GM13976 (cell line): ENCODE results near the gene VWA8.

Experiments used
- DNase-seq: peaks from one replicate; pipeline ENCODE4 v3.0.0; 2012; ENCODE audit warnings: low spot score
- in situ Hi-C: fragments of 300-500 bp; cut with MboI; formaldehyde crosslinking; loops from one replicate; pipeline ENCODE4 v1.12.0; 2022; ENCODE audit warnings: low sequenced_read_pairs, mixed read lengths, inconsistent platforms; ENCODE audit not compliant: unreplicated experiment
- TF ChIP-seq, protein P1 (sequence below): IDR thresholded peaks from 2 replicates; pipeline ENCODE4 v1.5.1; 2012; ENCODE audit warnings: borderline replicate concordance, mild to moderate bottlenecking; ENCODE audit not compliant: insufficient read depth; ENCODE audit errors: extremely low read depth, missing control alignments, control extremely low read depth

VWA8 gene

GRCh38 chr13:41833831-41834230, 127.1 kb downstream of the VWA8 start:
- in situ Hi-C loops, result no loop called here
- no peak for DNase-seq
- TF ChIP-seq, protein P1, sequence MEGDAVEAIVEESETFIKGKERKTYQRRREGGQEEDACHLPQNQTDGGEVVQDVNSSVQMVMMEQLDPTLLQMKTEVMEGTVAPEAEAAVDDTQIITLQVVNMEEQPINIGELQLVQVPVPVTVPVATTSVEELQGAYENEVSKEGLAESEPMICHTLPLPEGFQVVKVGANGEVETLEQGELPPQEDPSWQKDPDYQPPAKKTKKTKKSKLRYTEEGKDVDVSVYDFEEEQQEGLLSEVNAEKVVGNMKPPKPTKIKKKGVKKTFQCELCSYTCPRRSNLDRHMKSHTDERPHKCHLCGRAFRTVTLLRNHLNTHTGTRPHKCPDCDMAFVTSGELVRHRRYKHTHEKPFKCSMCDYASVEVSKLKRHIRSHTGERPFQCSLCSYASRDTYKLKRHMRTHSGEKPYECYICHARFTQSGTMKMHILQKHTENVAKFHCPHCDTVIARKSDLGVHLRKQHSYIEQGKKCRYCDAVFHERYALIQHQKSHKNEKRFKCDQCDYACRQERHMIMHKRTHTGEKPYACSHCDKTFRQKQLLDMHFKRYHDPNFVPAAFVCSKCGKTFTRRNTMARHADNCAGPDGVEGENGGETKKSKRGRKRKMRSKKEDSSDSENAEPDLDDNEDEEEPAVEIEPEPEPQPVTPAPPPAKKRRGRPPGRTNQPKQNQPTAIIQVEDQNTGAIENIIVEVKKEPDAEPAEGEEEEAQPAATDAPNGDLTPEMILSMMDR, result no peak

DNA sequence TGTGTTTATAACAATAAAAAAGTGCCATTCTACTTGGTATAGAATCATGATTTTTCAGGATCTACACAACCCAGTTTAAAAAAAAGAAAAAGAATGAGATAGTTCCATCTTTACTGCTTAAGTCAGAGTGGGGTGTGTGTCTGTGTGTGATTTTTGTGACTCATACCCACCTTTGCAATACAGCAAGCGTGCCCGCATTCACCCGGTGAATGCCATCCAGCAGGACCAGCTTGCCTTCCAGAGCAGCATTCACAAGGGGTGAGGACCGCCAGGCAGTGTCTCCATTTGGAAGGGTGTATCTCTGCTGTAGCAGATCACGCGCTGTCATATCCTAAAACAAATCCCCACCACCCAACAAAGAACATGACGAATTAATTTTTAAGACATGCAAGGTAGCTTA, 127.7 kb downstream of the VWA8 start:
- TF ChIP-seq, protein P1, result no peak
- DNase-seq, result no peak
- in situ Hi-C loops, result no loop called here

GRCh38 chr13:41827507-41828213, 133.2 kb downstream of the VWA8 start:
- DNase-seq, result no peak
- in situ Hi-C loops, result no loop called here
- TF ChIP-seq, protein P1, result no peak

- TF ChIP-seq, protein P1, result no peak
- no peak for DNase-seq
- in situ Hi-C loops, result no loop called here
These were observed 135.2 kb downstream of the VWA8 start for GRCh38 chr13:41825691-41826090.

DNA sequence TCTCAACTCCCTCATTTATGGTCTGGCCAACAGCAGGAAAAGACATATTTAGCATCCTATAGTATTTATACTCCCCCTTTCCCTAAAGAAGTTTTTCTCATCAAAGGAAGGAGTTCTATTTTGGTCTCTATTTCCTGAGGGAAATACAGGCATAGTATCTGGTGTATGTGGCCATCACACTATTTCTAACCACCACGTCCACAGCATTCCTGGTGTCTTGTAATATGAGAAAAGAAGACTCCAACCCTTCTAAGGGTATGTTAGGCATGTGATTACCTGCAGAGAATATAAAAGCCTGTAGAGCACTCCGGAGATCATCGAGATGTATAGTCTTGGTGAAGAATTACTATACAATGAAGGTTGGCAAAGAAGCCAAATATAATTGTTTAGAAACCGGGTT, 137.4 kb downstream of the VWA8 start:
- in situ Hi-C loops, result no loop called here
- DNase-seq, result no peak
- TF ChIP-seq, protein P1, result no peak

DNA sequence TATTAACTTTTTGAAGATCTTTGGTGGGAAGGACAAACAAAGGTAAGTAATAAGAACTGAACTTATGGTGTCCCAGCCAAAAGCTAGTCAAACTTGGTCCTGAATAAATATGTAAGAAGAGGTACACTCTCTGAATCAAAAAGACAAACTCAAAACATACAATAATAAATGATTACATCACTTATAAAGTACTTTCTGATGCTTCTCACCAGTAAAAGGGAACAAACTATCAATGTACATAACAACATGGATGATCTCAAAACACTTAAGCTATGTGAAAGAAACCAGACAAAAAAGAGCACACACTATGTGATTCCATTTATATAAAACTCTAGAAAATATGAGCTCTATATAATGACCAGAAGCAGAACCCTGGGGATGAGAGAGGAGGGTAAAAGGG, 138.3 kb downstream of the VWA8 start:
- in situ Hi-C loops, result no loop called here
- no peak for DNase-seq
- TF ChIP-seq, protein P1, result no peak
